Activated T-helper 17 cell treated with anti-CD3 and anti-CD28 coated beads, Interleukin-2, amount 50 U/mL, for 72 hours (primary cell): ENCODE results near the gene ACOXL. TPM values are rescaled to one million over a fixed set of nuclear protein-coding genes. Genes with fewer than 3 reads are reported as not detected.
A peak's percentile ranks its signal among the peaks of the same experiment; 100 is the strongest.

Experiments used
- ATAC-seq: fragments of 150-1000 bp; cut with Tn5 transposase; replicated peaks from 2 replicates; pipeline ENCODE4 v1.10.0; 2021; ENCODE audit warnings: mild to moderate bottlenecking, moderate library complexity
- H3K27ac Mint-ChIP-seq: one replicate; pipeline ENCODE4 v1.8.0; 2022; ENCODE audit warnings: mixed read lengths
- H3K27me3 Mint-ChIP-seq: one replicate; pipeline ENCODE4 v1.8.0; 2022; ENCODE audit warnings: mixed read lengths
- H3K36me3 Mint-ChIP-seq: one replicate; pipeline ENCODE4 v1.8.0; 2022; ENCODE audit warnings: low read depth, mild to moderate bottlenecking, mixed read lengths
- H3K4me1 Mint-ChIP-seq: one replicate; pipeline ENCODE4 v1.8.0; 2022; ENCODE audit warnings: mixed read lengths
- H3K4me3 Mint-ChIP-seq: one replicate; pipeline ENCODE4 v1.8.0; 2022; ENCODE audit warnings: mild to moderate bottlenecking, mixed read lengths
- H3K9me3 Mint-ChIP-seq: one replicate; pipeline ENCODE4 v1.8.0; 2022; ENCODE audit warnings: mixed read lengths
- total RNA-seq, 2 donors: library from RNA; stranded (reverse); gene quantifications; one replicate each; pipeline ENCODE4 v1.2.3, GENCODE V29; 2022

Gene ACOXL
- total RNA-seq, 2 donors from 2014 or later, result 0.34 TPM; not detected in 1

- ATAC-seq, result peak; percentile 89
- no peaks in the 10 kb centered on the region for H3K36me3 Mint-ChIP-seq
- peak overlapping the region; percentile 73 for H3K27ac Mint-ChIP-seq
- H3K4me1 Mint-ChIP-seq, result peaks cover 30% of the 10 kb centered on the region
- H3K27me3 Mint-ChIP-seq, result peaks cover 8% of the 10 kb centered on the region
- H3K4me3 Mint-ChIP-seq, result peak overlapping the region; percentile 53
- no peaks in the 10 kb centered on the region for H3K9me3 Mint-ChIP-seq
Observed at GRCh38 chr2:110866466-110866865, 134.1 kb downstream of the ACOXL start.

- H3K4me1 Mint-ChIP-seq, result peaks cover 35% of the 10 kb centered on the region
- ATAC-seq, result no peak
- H3K9me3 Mint-ChIP-seq, result no peaks in the 10 kb centered on the region
- H3K36me3 Mint-ChIP-seq, result no peaks in the 10 kb centered on the region
- peak overlapping the region; percentile 53 for H3K4me3 Mint-ChIP-seq
- H3K27me3 Mint-ChIP-seq, result peaks cover 8% of the 10 kb centered on the region
- H3K27ac Mint-ChIP-seq, result peak overlapping the region; percentile 73
Observed at GRCh38 chr2:110867078-110867477, 134.7 kb downstream of the ACOXL start.

GRCh38 chr2:110868971-110869370 lies 136.6 kb downstream of the ACOXL start:
- H3K4me3 Mint-ChIP-seq, result no peak overlapping the region
- peaks cover 35% of the 10 kb centered on the region for H3K4me1 Mint-ChIP-seq
- ATAC-seq, result no peak
- no peaks in the 10 kb centered on the region for H3K9me3 Mint-ChIP-seq
- no peak overlapping the region for H3K27ac Mint-ChIP-seq
- H3K36me3 Mint-ChIP-seq, result no peaks in the 10 kb centered on the region
- H3K27me3 Mint-ChIP-seq, result peaks cover 5% of the 10 kb centered on the region

- no peaks in the 10 kb centered on the region for H3K36me3 Mint-ChIP-seq
- H3K4me1 Mint-ChIP-seq, result peaks cover 32% of the 10 kb centered on the region
Observed at GRCh38 chr2:110869472-110870446, 137.4 kb downstream of the ACOXL start.

GRCh38 chr2:110870545-110870944 lies 138.2 kb downstream of the ACOXL start:
- no peak overlapping the region for H3K4me3 Mint-ChIP-seq
- ATAC-seq, result no peak
- peaks cover 7% of the 10 kb centered on the region for H3K27me3 Mint-ChIP-seq
- peaks cover 27% of the 10 kb centered on the region for H3K4me1 Mint-ChIP-seq
- no peaks in the 10 kb centered on the region for H3K36me3 Mint-ChIP-seq
- H3K9me3 Mint-ChIP-seq, result no peaks in the 10 kb centered on the region
- H3K27ac Mint-ChIP-seq, result no peak overlapping the region

More at GRCh38 chr2:110869472-110870446, 137.4 kb downstream of the ACOXL start:
- no peak overlapping the region for H3K4me3 Mint-ChIP-seq
- H3K27ac Mint-ChIP-seq, result no peak overlapping the region
- ATAC-seq, result no peak
- no peaks in the 10 kb centered on the region for H3K9me3 Mint-ChIP-seq
- H3K27me3 Mint-ChIP-seq, result peaks cover 5% of the 10 kb centered on the region

- Mint-ChIP-seq H3K27me3 (peaks cover 8% of the 10 kb centered on the region), H3K9me3 (no peaks in the 10 kb centered on the region), H3K36me3 (no peaks in the 10 kb centered on the region), H3K4me3 (peak overlapping the region; percentile 13), H3K4me1 (peaks cover 18% of the 10 kb centered on the region), H3K27ac (no peak overlapping the region)
- ATAC-seq, result peak; percentile 81
Observed at GRCh38 chr2:110871637-110872036, 139.3 kb downstream of the ACOXL start.

GRCh38 chr2:110872521-110872920 lies 140.1 kb downstream of the ACOXL start:
- H3K9me3 Mint-ChIP-seq, result no peaks in the 10 kb centered on the region
- ATAC-seq, result no peak
- H3K36me3 Mint-ChIP-seq, result no peaks in the 10 kb centered on the region
- H3K27ac Mint-ChIP-seq, result no peak overlapping the region
- H3K27me3 Mint-ChIP-seq, result peaks cover 8% of the 10 kb centered on the region
- no peak overlapping the region for H3K4me3 Mint-ChIP-seq
- peaks cover 10% of the 10 kb centered on the region for H3K4me1 Mint-ChIP-seq

- H3K9me3 Mint-ChIP-seq, result peaks cover 2% of the 10 kb centered on the region
- H3K4me3 Mint-ChIP-seq, result no peak overlapping the region
- H3K27me3 Mint-ChIP-seq, result peaks cover 11% of the 10 kb centered on the region
- no peak for ATAC-seq
- H3K36me3 Mint-ChIP-seq, result no peaks in the 10 kb centered on the region
- H3K27ac Mint-ChIP-seq, result no peak overlapping the region
- peaks cover 10% of the 10 kb centered on the region for H3K4me1 Mint-ChIP-seq
Observed at GRCh38 chr2:110873056-110873502, 140.7 kb downstream of the ACOXL start.

- peaks cover 10% of the 10 kb centered on the region for H3K4me1 Mint-ChIP-seq
- peaks cover 9% of the 10 kb centered on the region for H3K27me3 Mint-ChIP-seq
- H3K9me3 Mint-ChIP-seq, result peaks cover 5% of the 10 kb centered on the region
- no peak overlapping the region for H3K4me3 Mint-ChIP-seq
- no peak overlapping the region for H3K27ac Mint-ChIP-seq
- H3K36me3 Mint-ChIP-seq, result no peaks in the 10 kb centered on the region
- no peak for ATAC-seq
Observed at GRCh38 chr2:110873597-110874452, 141.5 kb downstream of the ACOXL start.

GRCh38 chr2:110874453-110875383 lies 142.3 kb downstream of the ACOXL start:
- no peak for ATAC-seq
- H3K4me1 Mint-ChIP-seq, result peaks cover 10% of the 10 kb centered on the region

GRCh38 chr2:110875384-110875725 lies 143.0 kb downstream of the ACOXL start:
- H3K27ac Mint-ChIP-seq, result no peak overlapping the region
- H3K27me3 Mint-ChIP-seq, result peaks cover 20% of the 10 kb centered on the region
- peaks cover 8% of the 10 kb centered on the region for H3K9me3 Mint-ChIP-seq
- no peaks in the 10 kb centered on the region for H3K36me3 Mint-ChIP-seq
- H3K4me1 Mint-ChIP-seq, result peaks cover 10% of the 10 kb centered on the region
- H3K4me3 Mint-ChIP-seq, result no peak overlapping the region
- no peak for ATAC-seq

More at GRCh38 chr2:110874453-110875383, 142.3 kb downstream of the ACOXL start:
- H3K36me3 Mint-ChIP-seq, result no peaks in the 10 kb centered on the region
- peaks cover 17% of the 10 kb centered on the region for H3K27me3 Mint-ChIP-seq
- no peak overlapping the region for H3K4me3 Mint-ChIP-seq
- peaks cover 8% of the 10 kb centered on the region for H3K9me3 Mint-ChIP-seq
- no peak overlapping the region for H3K27ac Mint-ChIP-seq

GRCh38 chr2:110876167-110876999 lies 144.0 kb downstream of the ACOXL start:
- Mint-ChIP-seq H3K36me3 (no peaks in the 10 kb centered on the region), H3K9me3 (peaks cover 8% of the 10 kb centered on the region), H3K27ac (no peak overlapping the region), H3K4me1 (peaks cover 6% of the 10 kb centered on the region), H3K4me3 (no peak overlapping the region), H3K27me3 (peaks cover 21% of the 10 kb centered on the region)
- ATAC-seq, result no peak
